Suprapubic skin (tissue), 4 donors: Measurements from ENCODE around the gene GABRE. TPM values are rescaled to one million over a fixed set of nuclear protein-coding genes. Genes with fewer than 3 reads are reported as not detected.

ENCODE experiments used
- DNase-seq, 2 donors: peaks; one replicate each; pipeline ENCODE4 v3.0.0-alpha.2; 2019; ENCODE audit warnings: low spot score in 2 of 2
- H3K27ac ChIP-seq: fragments of 200-600 bp; sonication (generic); one replicate; pipeline ENCODE4 v1.5.1; 2019
- H3K27me3 ChIP-seq: fragments of 200-600 bp; sonication (generic); one replicate; pipeline ENCODE4 v1.5.1; 2019
- H3K36me3 ChIP-seq: fragments of 200-600 bp; sonication (generic); one replicate; pipeline ENCODE4 v1.5.1; 2019
- H3K4me1 ChIP-seq: fragments of 200-600 bp; sonication (generic); one replicate; pipeline ENCODE4 v1.5.1; 2019
- H3K4me3 ChIP-seq: fragments of 200-600 bp; sonication (generic); one replicate; pipeline ENCODE4 v1.5.1; 2019; ENCODE audit warnings: mild to moderate bottlenecking
- H3K9me3 ChIP-seq: fragments of 200-600 bp; sonication (generic); one replicate; pipeline ENCODE4 v1.5.1; 2019
- EP300 ChIP-seq: sonication (generic); formaldehyde crosslinking; IDR thresholded peaks from one replicate; pipeline ENCODE4 v1.6.1; 2017; ENCODE audit warnings: antibody characterized with exemption
- POLR2A ChIP-seq, 2 donors: fragments of 450-650 bp; IDR thresholded peaks; one replicate each; pipeline ENCODE4 v1.6.1; 2017; ENCODE audit warnings: antibody characterized with exemption in 2 of 2, mild to moderate bottlenecking in 2 of 2, moderate library complexity in 2 of 2
- POLR2AphosphoS5 ChIP-seq, 3 donors: sonication (generic); formaldehyde crosslinking; IDR thresholded peaks; one replicate each; pipeline ENCODE4 v1.6.1; 2017; ENCODE audit warnings: antibody characterized with exemption in 3 of 3
- WGBS: methylation state at CpG from one replicate; pipeline ENCODE4 v1.1.5; 2018; 5-methylcytosine and 5-hydroxymethylcytosine counted together
- total RNA-seq, 4 donors: library from RNA; depleted of rRNA; stranded (reverse); fragments of >200 nt; gene quantifications; one replicate each; pipeline ENCODE4 v1.1.0, GENCODE V29; 2016
- TF ChIP-seq, protein P1 (sequence below), 2 donors: fragments of 200-600 bp in 1 of 2; fragments of 450-650 bp in 1 of 2; sonication (generic) in 1 of 2; IDR thresholded peaks; one replicate each; pipeline ENCODE4 v1.5.1; 2016 to 2019; ENCODE audit warnings: antibody characterized with exemption in 2 of 2, mild to moderate bottlenecking in 1 of 2, moderate library complexity in 1 of 2

Gene GABRE
- total RNA-seq, 4 donors from 2014 or later, result 55.8 to 140 (median 78.7) TPM

DNA sequence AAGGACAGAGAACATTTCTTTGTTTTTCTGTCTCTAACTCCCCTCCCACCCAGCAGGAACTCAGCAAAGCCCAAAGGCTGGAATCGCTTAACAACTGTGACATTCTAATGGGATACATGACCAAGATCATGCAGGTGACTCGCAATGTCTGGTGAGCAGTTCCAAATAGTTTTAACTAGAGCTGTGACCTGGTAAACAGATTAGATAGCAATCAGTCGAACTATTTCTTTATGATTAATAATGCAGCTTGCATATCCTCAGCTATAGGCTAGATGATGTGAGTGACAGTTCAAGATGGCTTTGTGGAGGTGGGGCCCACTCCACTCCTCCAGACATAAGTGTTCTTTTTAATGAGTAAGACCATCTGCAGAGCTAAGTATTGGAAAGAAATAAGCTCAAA, 20.0 kb upstream of the GABRE start:
- H3K4me3 ChIP-seq, result no peak overlapping the region
- H3K36me3 ChIP-seq, result no peaks in the 10 kb centered on the region
- 85% methylated on average over 3 of the region's 3 CpGs for WGBS
- H3K9me3 ChIP-seq, result no peaks in the 10 kb centered on the region
- no peak for DNase-seq
- no peaks in the 10 kb centered on the region for H3K27me3 ChIP-seq
- H3K27ac ChIP-seq, result no peak overlapping the region
- TF ChIP-seq POLR2AphosphoS5 (IDR thresholded peaks at IDR 0.05) (no peak), POLR2A (IDR thresholded peaks at IDR 0.05) (no peak), EP300 (no peak)
- TF ChIP-seq, protein P1, sequence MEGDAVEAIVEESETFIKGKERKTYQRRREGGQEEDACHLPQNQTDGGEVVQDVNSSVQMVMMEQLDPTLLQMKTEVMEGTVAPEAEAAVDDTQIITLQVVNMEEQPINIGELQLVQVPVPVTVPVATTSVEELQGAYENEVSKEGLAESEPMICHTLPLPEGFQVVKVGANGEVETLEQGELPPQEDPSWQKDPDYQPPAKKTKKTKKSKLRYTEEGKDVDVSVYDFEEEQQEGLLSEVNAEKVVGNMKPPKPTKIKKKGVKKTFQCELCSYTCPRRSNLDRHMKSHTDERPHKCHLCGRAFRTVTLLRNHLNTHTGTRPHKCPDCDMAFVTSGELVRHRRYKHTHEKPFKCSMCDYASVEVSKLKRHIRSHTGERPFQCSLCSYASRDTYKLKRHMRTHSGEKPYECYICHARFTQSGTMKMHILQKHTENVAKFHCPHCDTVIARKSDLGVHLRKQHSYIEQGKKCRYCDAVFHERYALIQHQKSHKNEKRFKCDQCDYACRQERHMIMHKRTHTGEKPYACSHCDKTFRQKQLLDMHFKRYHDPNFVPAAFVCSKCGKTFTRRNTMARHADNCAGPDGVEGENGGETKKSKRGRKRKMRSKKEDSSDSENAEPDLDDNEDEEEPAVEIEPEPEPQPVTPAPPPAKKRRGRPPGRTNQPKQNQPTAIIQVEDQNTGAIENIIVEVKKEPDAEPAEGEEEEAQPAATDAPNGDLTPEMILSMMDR (IDR thresholded peaks at IDR 0.05), result no peak
- no peaks in the 10 kb centered on the region for H3K4me1 ChIP-seq

DNA sequence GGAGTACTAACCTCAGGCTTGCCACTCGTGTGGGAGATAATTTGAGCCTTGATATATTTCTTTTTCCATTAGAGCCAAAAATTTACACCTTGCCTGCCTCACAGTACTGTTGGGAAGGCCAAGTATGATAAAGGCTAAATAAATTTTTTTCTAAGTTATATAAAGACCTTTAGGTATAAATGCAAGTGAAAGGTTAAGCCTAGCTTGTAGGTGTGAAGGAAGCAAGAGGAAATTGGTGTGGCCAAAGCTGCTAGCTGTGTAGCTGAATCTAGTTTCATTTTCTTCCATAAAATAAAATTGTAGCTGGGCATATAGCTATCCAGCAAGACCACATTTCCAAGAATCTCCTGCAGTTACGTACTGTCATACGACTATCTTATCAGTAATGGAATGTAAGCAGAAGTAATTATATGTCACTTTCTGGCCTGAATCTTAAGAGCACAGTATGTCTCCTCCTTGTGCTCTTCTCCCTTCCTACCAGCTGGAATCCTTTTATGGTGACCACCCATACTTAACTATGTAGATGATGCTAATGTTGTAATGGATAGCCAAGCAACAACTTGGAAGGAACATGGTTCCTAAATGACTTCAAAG, 14.3 kb upstream of the GABRE start:
- Histone ChIP-seq H3K9me3 (no peaks in the 10 kb centered on the region), H3K27me3 (no peaks in the 10 kb centered on the region), H3K36me3 (no peaks in the 10 kb centered on the region), H3K4me3 (no peak overlapping the region), H3K27ac (no peak overlapping the region), H3K4me1 (peaks cover 2% of the 10 kb centered on the region)
- no peak for DNase-seq
- TF ChIP-seq EP300 (no peak), POLR2A (IDR thresholded peaks at IDR 0.05) (no peak), POLR2AphosphoS5 (IDR thresholded peaks at IDR 0.05) (no peak)
- TF ChIP-seq, protein P1 (IDR thresholded peaks at IDR 0.05), result no peak
- 77% methylated on average over 3 of the region's 3 CpGs for WGBS

DNA sequence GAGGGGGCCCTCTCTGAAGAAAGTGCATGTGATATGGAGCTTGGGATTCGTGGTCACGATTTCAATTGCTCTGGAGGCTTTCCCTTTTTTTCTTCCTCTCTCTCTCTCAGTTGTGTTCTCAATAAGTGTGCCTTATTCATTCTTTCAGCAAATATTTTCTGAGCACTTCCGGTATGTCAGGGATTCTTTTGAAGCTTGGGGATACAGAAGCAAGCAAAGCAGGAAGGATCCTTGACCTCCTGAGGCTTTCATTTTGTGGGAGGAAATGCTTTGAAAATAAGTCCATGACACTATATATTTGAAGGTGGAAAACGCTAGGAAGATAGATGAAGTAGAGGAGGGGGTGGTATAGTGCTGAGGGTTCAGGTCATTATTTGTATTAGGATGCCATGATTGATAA, 12.6 kb upstream of the GABRE start:
- DNase-seq, result no peak
- Histone ChIP-seq H3K4me1 (peaks cover 2% of the 10 kb centered on the region), H3K9me3 (no peaks in the 10 kb centered on the region), H3K27me3 (no peaks in the 10 kb centered on the region), H3K27ac (no peak overlapping the region), H3K4me3 (no peak overlapping the region), H3K36me3 (no peaks in the 10 kb centered on the region)
- 66% methylated on average over 4 of the region's 4 CpGs for WGBS
- TF ChIP-seq POLR2A (IDR thresholded peaks at IDR 0.05), result no peak
- TF ChIP-seq EP300, result no peak
- TF ChIP-seq, protein P1 (IDR thresholded peaks at IDR 0.05), result no peak
- TF ChIP-seq POLR2AphosphoS5 (IDR thresholded peaks at IDR 0.05), result no peak

DNA sequence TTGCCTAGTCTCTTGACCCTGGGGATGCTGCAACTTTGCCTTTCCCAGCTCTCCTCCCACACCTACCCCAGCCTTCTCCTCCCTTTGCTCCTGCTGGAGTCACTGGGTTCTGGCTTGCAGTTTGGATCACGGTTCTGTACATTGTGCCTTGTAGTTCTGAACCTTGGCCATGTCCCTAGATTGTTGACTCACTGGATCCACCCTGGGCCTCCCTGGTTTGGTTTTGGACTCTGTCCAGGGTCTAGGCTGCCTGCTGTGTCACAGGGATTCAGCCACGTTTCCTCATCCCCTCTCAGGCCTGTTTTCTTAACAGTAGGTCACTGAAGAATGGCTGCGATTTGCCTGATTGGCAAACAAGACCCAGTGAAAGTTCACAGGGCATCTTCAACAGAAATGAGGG, 11.5 kb upstream of the GABRE start:
- 34% methylated on average over 3 of the region's 3 CpGs for WGBS
- H3K27ac ChIP-seq, result no peak overlapping the region
- TF ChIP-seq EP300 (no peak), POLR2AphosphoS5 (IDR thresholded peaks at IDR 0.05) (no peak), POLR2A (IDR thresholded peaks at IDR 0.05) (no peak)
- TF ChIP-seq, protein P1 (IDR thresholded peaks at IDR 0.05), result no peak

DNA sequence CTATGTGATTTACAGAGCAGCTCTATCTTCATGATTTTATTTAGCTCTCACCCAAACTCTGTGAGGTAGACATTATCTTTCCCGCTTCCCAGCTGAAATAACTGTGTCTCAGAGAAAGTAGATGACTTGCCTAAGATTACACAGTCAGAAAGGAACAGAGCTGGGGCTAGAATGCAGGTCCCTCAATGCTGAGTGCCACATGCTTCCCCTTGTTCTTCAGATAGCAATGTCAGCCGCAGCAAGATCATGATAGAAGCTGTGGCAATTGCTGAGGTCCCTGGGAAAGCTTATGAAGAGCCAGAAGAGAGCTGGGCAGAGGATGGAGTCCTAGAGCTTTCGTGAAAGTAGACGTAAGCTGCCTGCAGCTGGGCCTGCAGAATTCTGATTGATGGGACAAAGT, 11.1 kb upstream of the GABRE start:
- Histone ChIP-seq H3K36me3 (no peaks in the 10 kb centered on the region), H3K27ac (no peak overlapping the region), H3K27me3 (no peaks in the 10 kb centered on the region), H3K9me3 (no peaks in the 10 kb centered on the region), H3K4me3 (no peak overlapping the region), H3K4me1 (peaks cover 11% of the 10 kb centered on the region)
- WGBS, result 68% methylated on average over 4 of the region's 4 CpGs
- no peak for DNase-seq
- TF ChIP-seq, protein P1 (IDR thresholded peaks at IDR 0.05), result no peak
- TF ChIP-seq POLR2AphosphoS5 (IDR thresholded peaks at IDR 0.05) (no peak), EP300 (no peak), POLR2A (IDR thresholded peaks at IDR 0.05) (no peak)

More for the DNA sequence above, 11.5 kb upstream of the GABRE start:
- Histone ChIP-seq H3K4me1 (peaks cover 11% of the 10 kb centered on the region), H3K27me3 (no peaks in the 10 kb centered on the region), H3K9me3 (no peaks in the 10 kb centered on the region), H3K4me3 (no peak overlapping the region), H3K36me3 (no peaks in the 10 kb centered on the region)
- no peak for DNase-seq
